HG02759 (cell line): ENCODE results near the gene FBXO24.

Source experiments
- ATAC-seq: cut with Tn5 transposase; IDR thresholded peaks from one replicate; pipeline ENCODE4 v1.9.1; 2021; ENCODE audit warnings: mild to moderate bottlenecking, moderate library complexity; ENCODE audit not compliant: unreplicated experiment

The FBXO24 gene

GRCh38 chr7:100589341-100589947 lies 3.3 kb downstream of the FBXO24 start:
- ATAC-seq, result no peak

- ATAC-seq, result no peak
Observed at GRCh38 chr7:100590077-100590737, 4.1 kb downstream of the FBXO24 start.

- no peak for ATAC-seq
Observed at GRCh38 chr7:100591596-100591995, 5.5 kb downstream of the FBXO24 start.

GRCh38 chr7:100595188-100595587 lies 9.1 kb downstream of the FBXO24 start:
- no peak for ATAC-seq

- ATAC-seq, result no peak
Observed at GRCh38 chr7:100598425-100598824, 12.3 kb downstream of the FBXO24 start.

- no peak for ATAC-seq
Observed at GRCh38 chr7:100599911-100600729, 14.0 kb downstream of the FBXO24 start.

GRCh38 chr7:100600730-100601038 lies 14.6 kb downstream of the FBXO24 start:
- ATAC-seq, result no peak

- ATAC-seq, result no peak
Observed at GRCh38 chr7:100602889-100603725, 17.0 kb downstream of the FBXO24 start.

GRCh38 chr7:100603726-100604027 lies 17.5 kb downstream of the FBXO24 start:
- peak; percentile 4 for ATAC-seq

- peak; percentile 72 for ATAC-seq
Observed at GRCh38 chr7:100604028-100604975, 18.2 kb downstream of the FBXO24 start.

GRCh38 chr7:100604976-100605911 lies 19.1 kb downstream of the FBXO24 start:
- ATAC-seq, result no peak

- ATAC-seq, result no peak
Observed at GRCh38 chr7:100606313-100606712, 20.2 kb downstream of the FBXO24 start.

GRCh38 chr7:100607111-100607510 lies 21.0 kb downstream of the FBXO24 start:
- ATAC-seq, result no peak

- no peak for ATAC-seq
Observed at GRCh38 chr7:100609958-100610357, 23.8 kb downstream of the FBXO24 start.

- peak; percentile 91 for ATAC-seq
Observed at GRCh38 chr7:100611983-100612729, 26.0 kb downstream of the FBXO24 start, which contains the start of gene MOSPD3. Gene MOSPD3 (plus strand): TSS chr7:100612540. CDS start chr7:100612792, 252 bp downstream.

GRCh38 chr7:100612730-100613390 lies 26.7 kb downstream of the FBXO24 start:
- ATAC-seq, result peak; percentile 8

- no peak for ATAC-seq
Observed at GRCh38 chr7:100613412-100614175, 27.5 kb downstream of the FBXO24 start.
